ENCODE data around the gene GTF2F2. TPM values are rescaled to one million over a fixed set of nuclear protein-coding genes. Genes with fewer than 3 reads are reported as not detected.
A peak's percentile ranks its signal among the peaks of the same experiment; 100 is the strongest.

Gene GTF2F2
- total RNA-seq, 1 experiment from 2014 or later, result 28.1 TPM

DNA sequence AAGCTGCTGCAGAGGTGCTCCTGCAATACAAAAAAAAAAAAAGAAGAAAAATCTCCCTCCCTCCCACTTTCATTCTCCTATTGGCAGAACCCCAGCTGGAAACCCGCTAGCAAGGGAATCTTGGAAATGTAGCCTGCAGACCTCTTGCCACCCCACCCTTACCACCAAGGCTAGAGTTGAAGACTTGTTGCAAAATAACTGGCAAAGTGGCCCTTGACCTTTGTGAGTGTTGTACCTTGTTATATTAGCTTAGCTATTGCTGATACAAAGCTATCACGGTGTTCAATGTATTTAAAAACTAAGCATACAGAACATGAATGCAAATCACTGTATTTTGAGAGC, 138.0 kb downstream of the GTF2F2 start:
- Histone ChIP-seq H3K9me3 (no peaks in the 10 kb centered on the region), H3K4me3 (ENCODE audit: low read depth, low read length) (no peak overlapping the region), H3K36me3 (ENCODE audit: control insufficient read depth, insufficient read depth, low read length) (no peaks in the 10 kb centered on the region), H3K27me3 (replicated peaks; ENCODE audit: control insufficient read depth, insufficient read depth, low read length) (no peaks in the 10 kb centered on the region), H3K4me1 (peaks cover 35% of the 10 kb centered on the region)
- Mint-ChIP-seq H3K27ac (ENCODE audit: unreplicated experiment) (no peak overlapping the region), H3K4me3 (ENCODE audit: unreplicated experiment) (no peak overlapping the region), H3K27me3 (ENCODE audit: insufficient read depth, unreplicated experiment) (no peaks in the 10 kb centered on the region), H3K9me3 (ENCODE audit: unreplicated experiment) (no peaks in the 10 kb centered on the region), H3K4me1 (ENCODE audit: low read depth, unreplicated experiment) (peaks cover 30% of the 10 kb centered on the region), H3K36me3 (ENCODE audit: insufficient read depth, unreplicated experiment) (peaks cover 7% of the 10 kb centered on the region)
- intact Hi-C loops (cut with micrococcal nuclease; ENCODE audit: unreplicated experiment), result no loop called here
- no TSS peak for BruUV-seq (replicated peaks)
- no peak for DNase-seq
- TF ChIP-seq, protein P1, sequence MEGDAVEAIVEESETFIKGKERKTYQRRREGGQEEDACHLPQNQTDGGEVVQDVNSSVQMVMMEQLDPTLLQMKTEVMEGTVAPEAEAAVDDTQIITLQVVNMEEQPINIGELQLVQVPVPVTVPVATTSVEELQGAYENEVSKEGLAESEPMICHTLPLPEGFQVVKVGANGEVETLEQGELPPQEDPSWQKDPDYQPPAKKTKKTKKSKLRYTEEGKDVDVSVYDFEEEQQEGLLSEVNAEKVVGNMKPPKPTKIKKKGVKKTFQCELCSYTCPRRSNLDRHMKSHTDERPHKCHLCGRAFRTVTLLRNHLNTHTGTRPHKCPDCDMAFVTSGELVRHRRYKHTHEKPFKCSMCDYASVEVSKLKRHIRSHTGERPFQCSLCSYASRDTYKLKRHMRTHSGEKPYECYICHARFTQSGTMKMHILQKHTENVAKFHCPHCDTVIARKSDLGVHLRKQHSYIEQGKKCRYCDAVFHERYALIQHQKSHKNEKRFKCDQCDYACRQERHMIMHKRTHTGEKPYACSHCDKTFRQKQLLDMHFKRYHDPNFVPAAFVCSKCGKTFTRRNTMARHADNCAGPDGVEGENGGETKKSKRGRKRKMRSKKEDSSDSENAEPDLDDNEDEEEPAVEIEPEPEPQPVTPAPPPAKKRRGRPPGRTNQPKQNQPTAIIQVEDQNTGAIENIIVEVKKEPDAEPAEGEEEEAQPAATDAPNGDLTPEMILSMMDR (IDR thresholded peaks at IDR 0.05; ENCODE audit: insufficient read depth in 1 of 2, low read depth in 1 of 2, low read length in 1 of 2, severe bottlenecking in 1 of 2, unreplicated experiment in 1 of 2), result no peak
- ChIA-PET CTCF (no interaction called here), POLR2A (no interaction called here)

DNA sequence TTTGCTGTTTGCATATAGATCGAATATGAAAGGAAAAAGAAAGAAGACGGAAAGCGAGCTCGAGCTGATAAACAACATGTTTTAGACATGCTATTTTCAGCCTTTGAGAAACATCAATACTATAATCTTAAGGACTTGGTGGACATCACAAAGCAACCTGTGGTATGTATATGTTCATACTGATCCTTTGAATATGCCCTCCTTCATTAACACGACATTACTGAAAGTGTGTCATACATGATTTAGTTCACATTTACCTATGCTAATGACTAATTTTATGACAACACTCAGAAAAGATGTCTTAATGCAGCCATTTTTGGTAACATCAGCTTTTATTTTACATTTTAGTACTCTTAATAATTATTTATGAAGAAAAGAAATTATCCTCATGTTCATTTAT, 146.9 kb downstream of the GTF2F2 start:
- H3K36me3 Mint-ChIP-seq (ENCODE audit: insufficient read depth, unreplicated experiment), result peaks cover 8% of the 10 kb centered on the region
- no peaks in the 10 kb centered on the region for H3K36me3 ChIP-seq (ENCODE audit: control insufficient read depth, insufficient read depth, low read length)
- H3K4me3 Mint-ChIP-seq (ENCODE audit: unreplicated experiment), result no peak overlapping the region
- no peaks in the 10 kb centered on the region for H3K4me1 Mint-ChIP-seq (ENCODE audit: low read depth, unreplicated experiment)
- no peak overlapping the region for H3K27ac Mint-ChIP-seq (ENCODE audit: unreplicated experiment)
- H3K9me3 ChIP-seq, result no peaks in the 10 kb centered on the region
- no peaks in the 10 kb centered on the region for H3K27me3 ChIP-seq (replicated peaks; ENCODE audit: control insufficient read depth, insufficient read depth, low read length)
- TF ChIP-seq, protein P1 (IDR thresholded peaks at IDR 0.05; ENCODE audit: insufficient read depth in 1 of 2, low read depth in 1 of 2, low read length in 1 of 2, severe bottlenecking in 1 of 2, unreplicated experiment in 1 of 2), result no peak
- no peaks in the 10 kb centered on the region for H3K9me3 Mint-ChIP-seq (ENCODE audit: unreplicated experiment)
- no peak overlapping the region for H3K4me3 ChIP-seq (ENCODE audit: low read depth, low read length)
- no peaks in the 10 kb centered on the region for H3K4me1 ChIP-seq
- BruUV-seq (replicated peaks), result no TSS peak
- POLR2A ChIA-PET, result interaction anchor here (0.7 kb wide), 1 partner anchor 210 kb away, joined by 4 read pairs; no protein-coding TSS in a partner anchor
- H3K27me3 Mint-ChIP-seq (ENCODE audit: insufficient read depth, unreplicated experiment), result no peaks in the 10 kb centered on the region
- no peak for DNase-seq
- CTCF ChIA-PET, result no interaction called here
- intact Hi-C loops (cut with micrococcal nuclease; ENCODE audit: unreplicated experiment), result no loop called here

DNA sequence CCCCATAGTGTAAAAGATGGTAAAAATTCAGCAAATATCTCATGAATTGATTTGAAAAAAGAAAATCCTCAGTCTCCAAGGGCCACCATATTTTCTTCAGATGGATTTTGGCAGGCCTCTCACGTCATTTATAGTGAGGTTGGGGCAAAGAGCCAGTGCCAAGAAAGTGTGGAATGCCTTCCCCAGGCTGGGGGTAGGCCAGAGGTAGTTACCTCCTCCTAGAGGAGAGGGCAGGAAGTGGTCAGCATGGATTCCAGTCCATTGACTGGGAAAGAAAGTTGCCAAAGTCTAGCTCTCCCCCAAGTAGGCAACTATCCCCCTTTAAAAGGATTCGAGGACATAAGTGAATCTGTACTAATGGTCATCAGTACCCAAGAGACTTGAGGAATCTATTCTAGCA, 148.9 kb downstream of the GTF2F2 start:
- POLR2A ChIA-PET, result no interaction called here
- H3K36me3 Mint-ChIP-seq (ENCODE audit: insufficient read depth, unreplicated experiment), result peaks cover 8% of the 10 kb centered on the region
- TF ChIP-seq, protein P1 (IDR thresholded peaks at IDR 0.05; ENCODE audit: insufficient read depth in 1 of 2, low read depth in 1 of 2, low read length in 1 of 2, severe bottlenecking in 1 of 2, unreplicated experiment in 1 of 2), result peak in 1 of 2 experiments; percentile 9
- no peaks in the 10 kb centered on the region for H3K9me3 Mint-ChIP-seq (ENCODE audit: unreplicated experiment)
- no peaks in the 10 kb centered on the region for H3K27me3 Mint-ChIP-seq (ENCODE audit: insufficient read depth, unreplicated experiment)
- Histone ChIP-seq H3K9me3 (no peaks in the 10 kb centered on the region), H3K4me3 (ENCODE audit: low read depth, low read length) (no peak overlapping the region), H3K27me3 (replicated peaks; ENCODE audit: control insufficient read depth, insufficient read depth, low read length) (no peaks in the 10 kb centered on the region), H3K4me1 (no peaks in the 10 kb centered on the region), H3K36me3 (ENCODE audit: control insufficient read depth, insufficient read depth, low read length) (no peaks in the 10 kb centered on the region)
- intact Hi-C loops (cut with micrococcal nuclease; ENCODE audit: unreplicated experiment), result no loop called here
- CTCF ChIA-PET, result no interaction called here
- H3K4me3 Mint-ChIP-seq (ENCODE audit: unreplicated experiment), result no peak overlapping the region
- no peak for DNase-seq
- no peak overlapping the region for H3K27ac Mint-ChIP-seq (ENCODE audit: unreplicated experiment)
- no peaks in the 10 kb centered on the region for H3K4me1 Mint-ChIP-seq (ENCODE audit: low read depth, unreplicated experiment)
- TSS peak; percentile 14 for BruUV-seq (replicated peaks)

Measured in Caco-2 (cell line).